Body of pancreas (tissue), 4 donors: ENCODE results near the gene GALNTL6.
"Not testable (repeated sequence)": the region's sequence is repeated elsewhere in the genome, so short reads cannot be mapped to it uniquely, and the experiment has no call there.

Experiments used
- POLR2A ChIP-seq, 3 donors: fragments of 450-650 bp; IDR thresholded peaks; one replicate each; pipeline ENCODE4 v1.6.1; 2016; ENCODE audit warnings: antibody characterized with exemption in 3 of 3, mild to moderate bottlenecking in 2 of 3
- TF ChIP-seq, protein P1 (sequence below), 7 experiments: fragments of 450-650 bp in 4 of 7; fragments of 200-600 bp in 3 of 7; sonication (generic) in 3 of 7; IDR thresholded peaks; one replicate each; pipeline ENCODE4 v1.5.1; 2016 to 2019; ENCODE audit warnings: antibody characterized with exemption in 7 of 7

- TF ChIP-seq POLR2A (IDR thresholded peaks at IDR 0.05), result not testable (repeated sequence)
- TF ChIP-seq, protein P1, sequence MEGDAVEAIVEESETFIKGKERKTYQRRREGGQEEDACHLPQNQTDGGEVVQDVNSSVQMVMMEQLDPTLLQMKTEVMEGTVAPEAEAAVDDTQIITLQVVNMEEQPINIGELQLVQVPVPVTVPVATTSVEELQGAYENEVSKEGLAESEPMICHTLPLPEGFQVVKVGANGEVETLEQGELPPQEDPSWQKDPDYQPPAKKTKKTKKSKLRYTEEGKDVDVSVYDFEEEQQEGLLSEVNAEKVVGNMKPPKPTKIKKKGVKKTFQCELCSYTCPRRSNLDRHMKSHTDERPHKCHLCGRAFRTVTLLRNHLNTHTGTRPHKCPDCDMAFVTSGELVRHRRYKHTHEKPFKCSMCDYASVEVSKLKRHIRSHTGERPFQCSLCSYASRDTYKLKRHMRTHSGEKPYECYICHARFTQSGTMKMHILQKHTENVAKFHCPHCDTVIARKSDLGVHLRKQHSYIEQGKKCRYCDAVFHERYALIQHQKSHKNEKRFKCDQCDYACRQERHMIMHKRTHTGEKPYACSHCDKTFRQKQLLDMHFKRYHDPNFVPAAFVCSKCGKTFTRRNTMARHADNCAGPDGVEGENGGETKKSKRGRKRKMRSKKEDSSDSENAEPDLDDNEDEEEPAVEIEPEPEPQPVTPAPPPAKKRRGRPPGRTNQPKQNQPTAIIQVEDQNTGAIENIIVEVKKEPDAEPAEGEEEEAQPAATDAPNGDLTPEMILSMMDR (IDR thresholded peaks at IDR 0.05), result not testable (repeated sequence)
Observed at GRCh38 chr4:172970189-172970588, 1157.0 kb downstream of the GALNTL6 start.
